Endothelial cell of umbilical vein (primary cell): ENCODE measurements around the gene CIDEC. TPM values are rescaled to one million over a fixed set of nuclear protein-coding genes. Genes with fewer than 3 reads are reported as not detected.

Experiments used
- BruUV-seq: library from RNA; stranded (reverse); fragments of 400-500 nt; replicated peaks from 2 replicates; lab custom pipeline; 2021; lab: Mats Ljungman, UMichigan
- CTCF ChIA-PET: fragments of 300-600, 350-600 bp; sonication (Branson Sonifier 250); formaldehyde crosslinking; loops from one replicate; lab custom pipeline; 2021; ENCODE audit warnings: antibody characterized with exemption, inconsistent platforms; lab: Charles Lee
- POLR2A ChIA-PET: fragments of 300-600, 350-600 bp; sonication (Branson Sonifier 250); formaldehyde crosslinking; loops from one replicate; lab custom pipeline; 2021; ENCODE audit warnings: antibody characterized with exemption, inconsistent platforms; lab: Charles Lee
- DNase-seq: peaks from one replicate; pipeline ENCODE4 v3.0.0-alpha.2; 2011; ENCODE audit warnings: low read depth, low spot score
- FAIRE-seq: peaks from 2 replicates; lab custom pipeline; 2011; peaks lifted over from hg19 to GRCh38; lab: Jason Lieb, UNC
- H2AFZ ChIP-seq: 2 replicates; pipeline ENCODE4 v1.6.0; 2012; ENCODE audit warnings: low read depth, low read length, control low read depth, inconsistent platforms
- H3K27ac ChIP-seq: 2 replicates; pipeline ENCODE4 v1.5.1; 2011; ENCODE audit warnings: low read depth, mild to moderate bottlenecking, control low read depth, low read length, moderate library complexity; ENCODE audit not compliant: insufficient read depth
- H3K27me3 ChIP-seq, 2 experiments: 2 replicates each; pipeline versions ENCODE4 v1.6.0 to v1.6.1; 2011; ENCODE audit warnings: low read length in 2 of 2, mixed read lengths in 1 of 2; ENCODE audit not compliant: control insufficient read depth in 2 of 2, insufficient read depth in 2 of 2
- H3K36me3 ChIP-seq, 2 experiments: 2 replicates in 1 of 2; 3 replicates in 1 of 2; pipeline ENCODE4 v1.5.1; 2011; ENCODE audit warnings: low read length in 2 of 2, mild to moderate bottlenecking in 1 of 2, moderate library complexity in 1 of 2; ENCODE audit not compliant: control insufficient read depth in 2 of 2, insufficient read depth in 2 of 2; ENCODE audit errors: extremely low read depth in 1 of 2
- H3K4me1 ChIP-seq: 3 replicates; pipeline ENCODE4 v1.5.1; 2011; ENCODE audit warnings: mild to moderate bottlenecking, low read length; ENCODE audit not compliant: control insufficient read depth, insufficient read depth; ENCODE audit errors: extremely low read depth
- H3K4me2 ChIP-seq: 2 replicates; pipeline ENCODE4 v1.6.1; 2011; ENCODE audit warnings: low read length, control low read depth, mixed read lengths; ENCODE audit not compliant: insufficient read depth
- H3K4me3 ChIP-seq, 3 experiments: fragments of 200-600 bp in 1 of 3; sonication (generic), shearing (Covaris generic) in 1 of 3; replicated peaks in 1 of 3; 2 replicates each; pipeline ENCODE4 v1.5.1; 2011 to 2016; ENCODE audit warnings: control low read depth in 3 of 3, low read length in 3 of 3, mild to moderate bottlenecking in 2 of 3, inconsistent platforms in 1 of 3, low read depth in 1 of 3, moderate library complexity in 1 of 3; ENCODE audit not compliant: insufficient read depth in 1 of 3
- H3K79me2 ChIP-seq: 2 replicates; pipeline ENCODE4 v1.6.0; 2012; ENCODE audit warnings: low read length, inconsistent platforms; ENCODE audit not compliant: control insufficient read depth, insufficient read depth
- H3K9ac ChIP-seq: replicated peaks from 2 replicates; pipeline ENCODE3; 2011; ENCODE audit warnings: low read length, control low read depth; ENCODE audit not compliant: insufficient read depth; ENCODE audit errors: extremely low read depth
- H3K9me1 ChIP-seq: replicated peaks from 3 replicates; pipeline ENCODE4 v1.6.0; 2011; ENCODE audit warnings: mild to moderate bottlenecking, low read length; ENCODE audit not compliant: control insufficient read depth, insufficient read depth; ENCODE audit errors: extremely low read depth
- H3K9me3 ChIP-seq: replicated peaks from 2 replicates; pipeline ENCODE4 v1.5.1; 2012; ENCODE audit warnings: low read length, inconsistent platforms; ENCODE audit not compliant: control insufficient read depth, insufficient read depth
- H4K20me1 ChIP-seq: replicated peaks from 2 replicates; pipeline ENCODE3; 2011; ENCODE audit warnings: mild to moderate bottlenecking, low read length; ENCODE audit not compliant: control insufficient read depth, insufficient read depth; ENCODE audit errors: extremely low read depth
- CTCF ChIP-seq, 2 donors: IDR thresholded peaks; 1 replicate in 1 of 2; 2 replicates in 1 of 2; pipeline ENCODE4 v1.5.1; 2011; ENCODE audit warnings: low read length in 2 of 2, mild to moderate bottlenecking in 2 of 2, moderate library complexity in 2 of 2, control low read depth in 1 of 2, inconsistent platforms in 1 of 2, low read depth in 1 of 2; ENCODE audit not compliant: insufficient read depth in 1 of 2; ENCODE audit errors: extremely low read depth in 1 of 2
- EZH2 ChIP-seq: IDR thresholded peaks from 2 replicates; pipeline ENCODE4 v1.6.1; 2012; ENCODE audit warnings: borderline replicate concordance, low read depth, mild to moderate bottlenecking, moderate library complexity, low read length, inconsistent platforms; ENCODE audit not compliant: severe bottlenecking
- FOS ChIP-seq: IDR thresholded peaks from 2 replicates; pipeline ENCODE4 v1.6.1; 2011; ENCODE audit warnings: mild to moderate bottlenecking, low read length, moderate library complexity, borderline replicate concordance; ENCODE audit not compliant: insufficient read depth
- GATA2 ChIP-seq: IDR thresholded peaks from 2 replicates; pipeline ENCODE4 v1.7.0; 2011; ENCODE audit warnings: low read depth, mild to moderate bottlenecking, moderate library complexity, mixed read lengths, low read length; ENCODE audit not compliant: insufficient read length, insufficient read depth
- JUN ChIP-seq: IDR thresholded peaks from 2 replicates; pipeline ENCODE4 v1.6.1; 2011; ENCODE audit warnings: borderline replicate concordance, low read depth; ENCODE audit not compliant: insufficient read length, insufficient read depth
- MAX ChIP-seq: IDR thresholded peaks from 2 replicates; pipeline ENCODE4 v1.6.1; 2011; ENCODE audit not compliant: insufficient read depth, insufficient read length
- MYC ChIP-seq: IDR thresholded peaks from one replicate; pipeline ENCODE4 v1.6.1; 2011; ENCODE audit warnings: mild to moderate bottlenecking, low read depth, low read length
- POLR2A ChIP-seq: IDR thresholded peaks from 2 replicates; pipeline ENCODE4 v1.6.1; 2012; ENCODE audit warnings: low read depth, mild to moderate bottlenecking, control low read depth, low read length
- POLR2AphosphoS5 ChIP-seq: IDR thresholded peaks from 2 replicates; pipeline ENCODE4 v1.6.1; 2012; ENCODE audit warnings: low read depth, mild to moderate bottlenecking, control low read depth, low read length, moderate library complexity; ENCODE audit not compliant: insufficient read depth
- dilution Hi-C: fragments of 300-500 bp; cut with MboI; formaldehyde crosslinking; loops from one replicate; pipeline ENCODE4 v1.15.0; 2019; ENCODE audit warnings: low sequenced_read_pairs; ENCODE audit not compliant: extremely low pct_ligation_motif_present
- intact Hi-C: fragments of 100-400 bp; cut with micrococcal nuclease; formaldehyde crosslinking; loops from one replicate; pipeline ENCODE4 v1.10.0; 2022
- polyA plus RNA-seq, 4 experiments: library from polyadenylated mRNA; depleted of rRNA in 3 of 4; stranded (reverse) in 3 of 4; unstranded in 1 of 4; fragments of >200 nt; gene quantifications; 2 replicates each; pipeline versions ENCODE4 v1.2.1 to v1.2.3, GENCODE V29; 2011 to 2012; ENCODE audit warnings: missing spikeins in 1 of 4
- small RNA-seq: library from RNA; depleted of rRNA; stranded (forward); fragments of <200 nt; gene quantifications from one replicate; pipeline ENCODE3, GENCODE V24; 2012; ENCODE audit warnings: low replicate concordance, low read depth; ENCODE audit not compliant: insufficient read depth, insufficient read length
- total RNA-seq: library from RNA; stranded (reverse); gene quantifications from 2 replicates; pipeline ENCODE4 v1.2.3, GENCODE V29; 2021

CIDEC gene
- total and polyA plus RNA-seq, 2 donors (not counting 3 experiments of a cell fraction or from before 2014, with no cell fraction given), result 0.14 TPM; not detected in 1

DNA sequence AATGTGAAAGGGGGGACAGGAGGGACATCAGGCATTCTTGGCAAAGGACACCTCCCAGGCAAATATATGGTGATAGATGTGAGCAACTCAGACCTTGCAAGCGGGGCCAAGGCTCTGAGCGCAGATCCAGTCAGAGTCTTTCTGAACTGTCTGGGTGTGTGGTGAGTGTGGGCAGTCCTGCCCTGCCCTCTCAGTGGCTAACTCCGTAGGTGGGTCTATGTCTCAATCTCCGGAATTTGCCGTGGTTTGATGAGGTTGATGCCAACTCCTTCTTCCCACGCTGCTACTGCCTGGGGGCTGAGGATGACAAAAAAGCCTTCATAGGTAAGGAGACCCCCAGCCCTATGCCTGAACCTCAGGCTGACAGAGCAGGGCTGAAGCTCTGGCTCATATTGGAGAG lies 62.6 kb downstream of the CIDEC start:
- CTCF ChIA-PET, result no interaction called here

More for the DNA sequence above, 62.6 kb downstream of the CIDEC start:
- Histone ChIP-seq H2AFZ (no peak overlapping the region), H3K9me3 (no peaks in the 10 kb centered on the region), H4K20me1 (no peaks in the 10 kb centered on the region), H3K27me3 (no peaks in the 10 kb centered on the region), H3K4me3 (no peak overlapping the region), H3K4me1 (no peaks in the 10 kb centered on the region), H3K9ac (no peak overlapping the region), H3K4me2 (no peak overlapping the region), H3K79me2 (no peaks in the 10 kb centered on the region), H3K9me1 (no peaks in the 10 kb centered on the region), H3K27ac (no peak overlapping the region), H3K36me3 (peaks cover 0 to 5% of the 10 kb centered on the region in 2 experiments)
- TF ChIP-seq MYC (no peak), EZH2 (no peak), JUN (no peak), POLR2AphosphoS5 (no peak), GATA2 (no peak), POLR2A (no peak), MAX (no peak), FOS (no peak), CTCF (IDR thresholded peaks at IDR 0.05; ENCODE audit: extremely low read depth in 1 of 2, insufficient read depth in 1 of 2, low read depth in 1 of 2, low read length in 2 of 2) (no peak)
- BruUV-seq, result no TSS peak
- intact Hi-C loops (loop anchor here (10.0 kb wide), 1 partner anchor 327 kb away; the partner anchor contains the start of gene VHL), dilution Hi-C loops (no loop called here)
- DNase-seq, result no peak
- POLR2A ChIA-PET, result no interaction called here
- no peak for FAIRE-seq

Small RNA genes within 50 kb of the gene (small RNA-seq; reads per million reads assigned to genes)
- not detected for gene RNU6-882P

Other genes starting within 250 kb of the CIDEC start
- 36.4 and 38.0 TPM in 2 replicates for gene MTMR14, start 230.7 kb downstream of the CIDEC start, total RNA-seq
- 32.1 and 38.3 TPM in 2 replicates for gene MTMR14, start 230.7 kb downstream of the CIDEC start, polyA plus RNA-seq
- gene CPNE9, start 176.4 kb downstream of the CIDEC start, total RNA-seq, result not detected in 2 replicates
- gene CPNE9, start 176.4 kb downstream of the CIDEC start, polyA plus RNA-seq, result not detected in 2 replicates
- gene BRPF1, start 148.5 kb downstream of the CIDEC start, total RNA-seq, result 23.2 and 26.2 TPM in 2 replicates
- 12.5 and 13.8 TPM in 2 replicates for gene BRPF1, start 148.5 kb downstream of the CIDEC start, polyA plus RNA-seq
- 24.1 and 27.2 TPM in 2 replicates for gene OGG1, start 130.3 kb downstream of the CIDEC start, total RNA-seq
- gene OGG1, start 130.3 kb downstream of the CIDEC start, polyA plus RNA-seq, result 32.1 and 36.2 TPM in 2 replicates
- gene CAMK1, start 110.3 kb downstream of the CIDEC start, total RNA-seq, result 23.5 and 25.7 TPM in 2 replicates
- gene CAMK1, start 110.3 kb downstream of the CIDEC start, polyA plus RNA-seq, result 24.4 and 28.4 TPM in 2 replicates
- 31.0 and 31.3 TPM in 2 replicates for gene TADA3, start 87.8 kb downstream of the CIDEC start, total RNA-seq
- gene TADA3, start 87.8 kb downstream of the CIDEC start, polyA plus RNA-seq, result 27.8 and 29.6 TPM in 2 replicates
- gene ARPC4, start 87.2 kb downstream of the CIDEC start, total RNA-seq, result 197 TPM in 2 replicates
- 181 and 217 TPM in 2 replicates for gene ARPC4, start 87.2 kb downstream of the CIDEC start, polyA plus RNA-seq
- gene TTLL3, start 70.0 kb downstream of the CIDEC start, total RNA-seq, result 41.8 and 43.5 TPM in 2 replicates
- gene TTLL3, start 70.0 kb downstream of the CIDEC start, polyA plus RNA-seq, result 63.7 and 65.2 TPM in 2 replicates
- gene RPUSD3, start 36.2 kb downstream of the CIDEC start, total RNA-seq, result 34.8 and 38.9 TPM in 2 replicates
- 56.6 and 63.2 TPM in 2 replicates for gene RPUSD3, start 36.2 kb downstream of the CIDEC start, polyA plus RNA-seq
- gene JAGN1, start 10.4 kb upstream of the CIDEC start, total RNA-seq, result 29.6 and 31.4 TPM in 2 replicates
- 46.5 and 50.1 TPM in 2 replicates for gene JAGN1, start 10.4 kb upstream of the CIDEC start, polyA plus RNA-seq
- gene IL17RE, start 22.6 kb upstream of the CIDEC start, total RNA-seq, result 1.2 and 1.5 TPM in 2 replicates
- 1.3 and 1.6 TPM in 2 replicates for gene IL17RE, start 22.6 kb upstream of the CIDEC start, polyA plus RNA-seq
- gene IL17RC, start 36.8 kb upstream of the CIDEC start, total RNA-seq, result 16.7 and 19.9 TPM in 2 replicates
- gene IL17RC, start 36.8 kb upstream of the CIDEC start, polyA plus RNA-seq, result 18.7 and 22.3 TPM in 2 replicates
- gene CRELD1, start 53.6 kb upstream of the CIDEC start, total RNA-seq, result 21.6 and 27.3 TPM in 2 replicates
- 41.2 and 43.9 TPM in 2 replicates for gene CRELD1, start 53.6 kb upstream of the CIDEC start, polyA plus RNA-seq
- gene PRRT3, start 72.2 kb upstream of the CIDEC start, total RNA-seq, result 1.5 and 2.5 TPM in 2 replicates
- gene PRRT3, start 72.2 kb upstream of the CIDEC start, polyA plus RNA-seq, result 1.5 and 2.0 TPM in 2 replicates
- gene EMC3, start 106.6 kb upstream of the CIDEC start, total RNA-seq, result 63.7 and 69.9 TPM in 2 replicates
- 124 and 129 TPM in 2 replicates for gene EMC3, start 106.6 kb upstream of the CIDEC start, polyA plus RNA-seq
- gene FANCD2, start 146.2 kb upstream of the CIDEC start, total RNA-seq, result 23.4 and 26.8 TPM in 2 replicates
- gene FANCD2, start 146.2 kb upstream of the CIDEC start, polyA plus RNA-seq, result 7.1 and 8.2 TPM in 2 replicates
- gene FANCD2OS, start 228.0 kb upstream of the CIDEC start, total RNA-seq, result not detected in 2 replicates
- gene FANCD2OS, start 228.0 kb upstream of the CIDEC start, polyA plus RNA-seq, result not detected in 2 replicates
- gene BRK1, start 235.4 kb upstream of the CIDEC start, total RNA-seq, result 123 and 133 TPM in 2 replicates
- gene BRK1, start 235.4 kb upstream of the CIDEC start, polyA plus RNA-seq, result 144 and 163 TPM in 2 replicates